Measurements from ENCODE around the gene SRPRA.

DNA sequence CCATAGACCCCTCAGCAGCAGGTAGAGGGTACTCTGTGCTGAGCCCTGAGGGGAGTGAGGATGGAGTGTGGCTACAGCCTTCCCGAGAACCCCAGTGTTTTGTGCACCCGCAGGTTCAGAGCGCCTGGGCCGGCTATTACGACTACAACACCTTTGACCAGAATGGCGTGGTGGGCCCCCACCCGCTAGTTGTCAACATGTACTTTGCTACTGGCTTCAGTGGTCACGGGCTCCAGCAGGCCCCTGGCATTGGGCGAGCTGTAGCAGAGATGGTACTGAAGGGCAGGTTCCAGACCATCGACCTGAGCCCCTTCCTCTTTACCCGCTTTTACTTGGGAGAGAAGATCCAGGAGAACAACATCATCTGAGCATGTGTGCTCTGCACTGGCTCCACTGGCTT, 8.6 kb upstream of the SRPRA start:
- TF ChIP-seq, protein P1, sequence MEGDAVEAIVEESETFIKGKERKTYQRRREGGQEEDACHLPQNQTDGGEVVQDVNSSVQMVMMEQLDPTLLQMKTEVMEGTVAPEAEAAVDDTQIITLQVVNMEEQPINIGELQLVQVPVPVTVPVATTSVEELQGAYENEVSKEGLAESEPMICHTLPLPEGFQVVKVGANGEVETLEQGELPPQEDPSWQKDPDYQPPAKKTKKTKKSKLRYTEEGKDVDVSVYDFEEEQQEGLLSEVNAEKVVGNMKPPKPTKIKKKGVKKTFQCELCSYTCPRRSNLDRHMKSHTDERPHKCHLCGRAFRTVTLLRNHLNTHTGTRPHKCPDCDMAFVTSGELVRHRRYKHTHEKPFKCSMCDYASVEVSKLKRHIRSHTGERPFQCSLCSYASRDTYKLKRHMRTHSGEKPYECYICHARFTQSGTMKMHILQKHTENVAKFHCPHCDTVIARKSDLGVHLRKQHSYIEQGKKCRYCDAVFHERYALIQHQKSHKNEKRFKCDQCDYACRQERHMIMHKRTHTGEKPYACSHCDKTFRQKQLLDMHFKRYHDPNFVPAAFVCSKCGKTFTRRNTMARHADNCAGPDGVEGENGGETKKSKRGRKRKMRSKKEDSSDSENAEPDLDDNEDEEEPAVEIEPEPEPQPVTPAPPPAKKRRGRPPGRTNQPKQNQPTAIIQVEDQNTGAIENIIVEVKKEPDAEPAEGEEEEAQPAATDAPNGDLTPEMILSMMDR (IDR thresholded peaks at IDR 0.05), result no peak
- TF ChIP-seq POLR2AphosphoS5 (IDR thresholded peaks at IDR 0.05) (no peak), POLR2A (IDR thresholded peaks at IDR 0.05) (no peak), EP300 (IDR thresholded peaks at IDR 0.05) (no peak)

Measured in sigmoid colon (tissue), 4 donors.